Hematopoietic multipotent progenitor cell treated with erythropoietin and hydrocortisone succinate and interleukin-3 and kit ligand, for 8 days (in vitro differentiated cells): ENCODE measurements around the gene LNPK.
"Not testable (repeated sequence)": the region's sequence is repeated elsewhere in the genome, so short reads cannot be mapped to it uniquely, and the experiment has no call there.

Experiments
- DNase-seq: peaks from one replicate; pipeline ENCODE4 v3.0.0-alpha.2; 2015

The LNPK gene

GRCh38 chr2:175965773-175966172, 36.3 kb downstream of the LNPK start:
- DNase-seq, result no peak

GRCh38 chr2:175964195-175964594, 37.9 kb downstream of the LNPK start:
- DNase-seq, result peak; percentile 8

- not testable (repeated sequence) for DNase-seq
These were observed 38.9 kb downstream of the LNPK start for GRCh38 chr2:175963171-175963570.

GRCh38 chr2:175957845-175958244, 44.2 kb downstream of the LNPK start:
- no peak for DNase-seq

- DNase-seq, result no peak
These were observed 46.9 kb downstream of the LNPK start for GRCh38 chr2:175955136-175955535.

- DNase-seq, result no peak
These were observed 51.6 kb downstream of the LNPK start for GRCh38 chr2:175950512-175950911.

- DNase-seq, result no peak
These were observed 53.9 kb downstream of the LNPK start for GRCh38 chr2:175948191-175948590.

- no peak for DNase-seq
These were observed 55.0 kb downstream of the LNPK start for GRCh38 chr2:175947073-175947472.

GRCh38 chr2:175941699-175942098, 60.4 kb downstream of the LNPK start:
- no peak for DNase-seq

- DNase-seq, result no peak
These were observed 64.9 kb downstream of the LNPK start for GRCh38 chr2:175937216-175937615.

GRCh38 chr2:175935289-175936181, 66.5 kb downstream of the LNPK start:
- DNase-seq, result peak; percentile 91

GRCh38 chr2:175932675-175933074, 69.4 kb downstream of the LNPK start:
- DNase-seq, result no peak

GRCh38 chr2:175931805-175932204, 70.3 kb downstream of the LNPK start:
- no peak for DNase-seq

- no peak for DNase-seq
These were observed 71.6 kb downstream of the LNPK start for GRCh38 chr2:175930504-175930903.

- no peak for DNase-seq
These were observed 72.2 kb downstream of the LNPK start for GRCh38 chr2:175929850-175930249.

GRCh38 chr2:175926272-175926671, 75.8 kb downstream of the LNPK start:
- no peak for DNase-seq

- no peak for DNase-seq
These were observed 79.9 kb downstream of the LNPK start for GRCh38 chr2:175922160-175922559.

GRCh38 chr2:175918935-175919334, 83.1 kb downstream of the LNPK start:
- DNase-seq, result no peak

- no peak for DNase-seq
These were observed 87.2 kb downstream of the LNPK start for GRCh38 chr2:175914846-175915245.

GRCh38 chr2:175913849-175914743, 88.0 kb downstream of the LNPK start:
- not testable (repeated sequence) for DNase-seq

- not testable (repeated sequence) for DNase-seq
These were observed 88.8 kb downstream of the LNPK start for GRCh38 chr2:175913267-175913666.

GRCh38 chr2:175904035-175904434, 98.0 kb downstream of the LNPK start:
- DNase-seq, result no peak

GRCh38 chr2:175903384-175903936, 98.6 kb downstream of the LNPK start:
- DNase-seq, result no peak
